ENCODE data around the gene SLC27A4. TPM values are rescaled to one million over a fixed set of nuclear protein-coding genes. Genes with fewer than 3 reads are reported as not detected.

The SLC27A4 gene
- polyA plus RNA-seq, 2 of the 4 experiments (the other 2 are of a cell fraction): 14.5 to 27.0 TPM

GRCh38 chr9:128383007-128383753 lies 42.9 kb downstream of the SLC27A4 start:
- Histone ChIP-seq H3K9me3 (no peaks in the 10 kb centered on the region), H3K4me2 (no peak overlapping the region), H3K27ac (no peak overlapping the region), H3K4me1 (no peaks in the 10 kb centered on the region), H3K4me3 (no peak overlapping the region)
- WGBS (ENCODE audit: missing lambda C conversion rate): 94% methylated on average over 9 of the region's 9 CpGs
- no peak for DNase-seq (ENCODE audit: low read depth in 1 of 2, low spot score in 1 of 2)
- TF ChIP-seq MAZ (IDR thresholded peaks at IDR 0.05; ENCODE audit: borderline replicate concordance, low read depth, low read length) (no peak), RFX5 (IDR thresholded peaks at IDR 0.05) (no peak), EP300 (IDR thresholded peaks at IDR 0.05) (no peak), EHMT2 (IDR thresholded peaks at IDR 0.05; ENCODE audit: low read depth) (no peak), HMGXB4 (CRISPR knock-in tag; IDR thresholded peaks at IDR 0.05; ENCODE audit: borderline replicate concordance) (no peak), HEYL (CRISPR knock-in tag; IDR thresholded peaks at IDR 0.05) (no peak), CBX2 (IDR thresholded peaks at IDR 0.05; ENCODE audit: borderline replicate concordance, low read depth) (no peak), USF2 (IDR thresholded peaks at IDR 0.05) (no peak)
- no peak for FAIRE-seq
- ChIA-PET POLR2A (interaction anchor here (1.8 kb wide), 1 partner anchor 12 kb away, joined by 5 read pairs; the partner anchor contains the start of gene URM1), CTCF (interaction anchor here (0.6 to 3.1 kb wide), 10 partner anchors 9 to 252 kb away, joined by 3 to 17 read pairs (median 3); partner anchors contain the start of gene CERCAM)
- ATAC-seq: no peak

GRCh38 chr9:128383791-128384190 lies 43.5 kb downstream of the SLC27A4 start:
- Histone ChIP-seq H3K4me1 (no peaks in the 10 kb centered on the region), H3K27ac (no peak overlapping the region), H3K9me3 (no peaks in the 10 kb centered on the region), H3K4me2 (no peak overlapping the region), H3K4me3 (no peak overlapping the region)
- FAIRE-seq (no peak), DNase-seq (ENCODE audit: low read depth in 1 of 2, low spot score in 1 of 2) (no peak), ATAC-seq (no peak)
- POLR2A ChIA-PET: no interaction called here
- CTCF ChIA-PET: interaction anchor here (0.6 to 3.1 kb wide), 11 partner anchors 8 to 252 kb away, joined by 3 to 17 read pairs (median 3); partner anchors contain the start of genes CERCAM, SLC27A4 and URM1
- TF ChIP-seq ZNF302 (CRISPR knock-in tag; IDR thresholded peaks at IDR 0.05) (no peak), MAX (IDR thresholded peaks at IDR 0.05) (no peak), MAFK (IDR thresholded peaks at IDR 0.05; ENCODE audit: partially characterized antibody) (no peak), POLR2A (IDR thresholded peaks at IDR 0.05; ENCODE audit: low read length) (no peak), POLR2AphosphoS2 (conservative IDR thresholded peaks at IDR 0.05; ENCODE audit: low read length) (no peak), ZSCAN20 (CRISPR knock-in tag; IDR thresholded peaks at IDR 0.05) (no peak), CBX2 (IDR thresholded peaks at IDR 0.05; ENCODE audit: borderline replicate concordance, low read depth) (no peak), CHD4 (IDR thresholded peaks at IDR 0.05; ENCODE audit: borderline replicate concordance) (no peak), GATA3 (IDR thresholded peaks at IDR 0.05; ENCODE audit: borderline replicate concordance) (no peak), HES2 (IDR thresholded peaks at IDR 0.05) (no peak), HMGXB4 (CRISPR knock-in tag; IDR thresholded peaks at IDR 0.05; ENCODE audit: borderline replicate concordance) (no peak), ESRRA (IDR thresholded peaks at IDR 0.05; ENCODE audit: borderline replicate concordance, low read length) (no peak), ZC3H11A (IDR thresholded peaks at IDR 0.05) (no peak), ATOH8 (CRISPR knock-in tag; IDR thresholded peaks at IDR 0.05; ENCODE audit: low read depth) (no peak), MYC (IDR thresholded peaks at IDR 0.05; ENCODE audit: borderline replicate concordance, low read length) (no peak), HEYL (CRISPR knock-in tag; IDR thresholded peaks at IDR 0.05) (no peak), HOXB13 (CRISPR knock-in tag; IDR thresholded peaks at IDR 0.05; ENCODE audit: low read depth) (no peak), JUN (IDR thresholded peaks at IDR 0.05) (no peak), BCL3 (IDR thresholded peaks at IDR 0.05) (no peak)
- 98% methylated on average over 7 of the region's 8 CpGs for WGBS (ENCODE audit: missing lambda C conversion rate)

All from A549 (cell line).